Measurements from ENCODE around the gene PHPT1. TPM values are rescaled to one million over a fixed set of nuclear protein-coding genes. Genes with fewer than 3 reads are reported as not detected.

Gene PHPT1
- total RNA-seq, 1 experiment from 2014 or later, result 161 TPM

DNA sequence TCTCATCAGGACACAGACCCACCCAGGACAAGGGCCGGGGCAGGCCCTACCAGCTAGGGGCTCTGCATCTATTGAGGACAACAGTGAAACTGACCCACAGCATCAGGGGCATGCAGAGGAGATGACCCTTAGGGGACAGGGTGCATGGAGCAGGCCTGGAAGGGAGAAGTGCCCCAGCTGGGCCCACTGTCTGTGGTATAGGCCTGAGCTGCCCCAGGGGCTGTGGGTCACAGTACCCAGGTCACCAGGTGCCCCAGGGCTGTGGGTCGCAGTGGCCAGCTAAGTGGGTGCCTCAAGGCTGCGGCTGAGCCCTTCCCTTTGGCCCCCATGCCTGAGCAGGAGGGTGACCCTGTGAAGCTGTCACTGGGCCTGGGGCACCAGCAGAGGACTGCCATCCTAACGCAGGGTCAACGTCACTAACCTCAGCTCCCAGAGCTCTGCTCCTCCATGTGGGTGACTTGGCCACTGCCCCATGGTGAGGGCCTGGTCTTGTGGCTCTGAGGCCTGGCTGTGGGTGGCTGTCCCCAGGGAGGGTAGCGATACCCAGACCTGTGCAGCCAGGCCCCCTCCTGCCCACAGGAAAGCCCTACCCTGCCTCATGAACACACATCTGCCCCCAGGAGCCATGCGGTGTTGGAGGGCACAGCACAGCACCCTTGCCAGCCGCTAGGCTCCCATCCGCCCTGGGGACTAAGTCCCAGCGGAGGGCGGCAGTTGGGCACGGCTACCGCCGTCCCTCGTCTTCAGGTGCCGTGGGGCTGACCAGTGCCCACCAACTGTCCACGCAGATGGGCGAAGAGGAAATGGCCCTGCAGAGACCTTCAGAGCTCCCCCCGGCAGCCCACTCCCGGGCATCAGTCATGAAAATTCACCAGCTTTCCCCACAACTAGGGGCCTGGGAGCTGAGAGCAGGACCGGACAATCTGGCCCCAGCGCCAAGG lies 12.0 kb downstream of the PHPT1 start:
- H3K79me1 ChIP-seq (ENCODE audit: insufficient read depth, low read depth, low read length, poor library complexity, severe bottlenecking), result peaks cover 2% of the 10 kb centered on the region
- H2AFZ ChIP-seq (ENCODE audit: low read length), result no peak overlapping the region
- H2BK120ac ChIP-seq (ENCODE audit: low read depth, low read length, poor library complexity, severe bottlenecking), result no peak overlapping the region
- H3K27ac ChIP-seq (ENCODE audit: insufficient read length, low read depth, low read length), result no peak overlapping the region
- H3K4me1 ChIP-seq (ENCODE audit: insufficient read depth, low read length), result 0 out of 2 replicates have a peak, but pooled peaks cover 3% of the 10 kb centered on the region
- DNase-seq, result no peak
- WGBS (ENCODE audit: extremely low coverage, insufficient read length, low lambda C conversion rate), result no CpG with 5 or more reads among the region's 22 CpGs
- H4K8ac ChIP-seq (replicated peaks; ENCODE audit: insufficient read length, low read depth, low read length), result no peak overlapping the region
- H3K4ac ChIP-seq (ENCODE audit: low read depth, low read length), result no peak overlapping the region
- no peak overlapping the region for H3K4me2 ChIP-seq (ENCODE audit: insufficient read depth, insufficient read length, low read length)
- peaks cover 2% of the 10 kb centered on the region; the same call in 1 of the 2 replicates for H3K79me2 ChIP-seq (ENCODE audit: insufficient read depth, low read length)
- no peak overlapping the region for H2AK5ac ChIP-seq (ENCODE audit: insufficient read length, low read length)
- H3K9ac ChIP-seq (ENCODE audit: extremely low read depth, insufficient read length, low read length), result no peak overlapping the region
- H3K4me3 Mint-ChIP-seq, result no peak overlapping the region
- H3K56ac ChIP-seq (ENCODE audit: insufficient read length, low read depth, low read length), result no peak overlapping the region
- peaks cover 5 to 6% of the 10 kb centered on the region in 2 experiments for H3K4me1 Mint-ChIP-seq
- peaks cover 13 to 45% (median 37%) of the 10 kb centered on the region in 3 experiments for H3K36me3 Mint-ChIP-seq (ENCODE audit: insufficient read depth in 1 of 3, low read depth in 3 of 3)
- no peak overlapping the region for H2BK20ac ChIP-seq (ENCODE audit: low read depth, low read length, poor library complexity, severe bottlenecking)
- no peaks in the 10 kb centered on the region for H3K9me3 ChIP-seq (ENCODE audit: control insufficient read depth, low read depth, low read length)
- no peak overlapping the region for H3K18ac ChIP-seq (ENCODE audit: insufficient read length, low read depth, low read length)
- H4K5ac ChIP-seq (ENCODE audit: insufficient read length, low read depth, low read length), result no peak overlapping the region
- H2BK15ac ChIP-seq (ENCODE audit: low read depth, low read length), result no peak overlapping the region
- H2BK12ac ChIP-seq (ENCODE audit: insufficient read length, low read depth, low read length), result no peak overlapping the region
- no peaks in the 10 kb centered on the region; the same call in none of the 2 replicates for H3K27me3 Mint-ChIP-seq (ENCODE audit: low read depth)
- H4K20me1 ChIP-seq (ENCODE audit: control insufficient read depth, insufficient read depth, insufficient read length), result no peaks in the 10 kb centered on the region
- no peak overlapping the region; the same call in 1 of the 2 replicates for H3K14ac ChIP-seq (ENCODE audit: insufficient read depth, low read length)
- H3K27me3 ChIP-seq (ENCODE audit: insufficient read depth, low read length), result no peaks in the 10 kb centered on the region
- H3K9me3 Mint-ChIP-seq, result no peaks in the 10 kb centered on the region
- no peak overlapping the region for H2BK5ac ChIP-seq (ENCODE audit: insufficient read length, low read length)
- no peak overlapping the region for H4K91ac ChIP-seq (ENCODE audit: insufficient read length, low read depth, low read length)
- peaks cover 4% of the 10 kb centered on the region for H3K23me2 ChIP-seq (ENCODE audit: insufficient read length, low read depth, low read length, poor library complexity, severe bottlenecking)
- no peak overlapping the region for H3K27ac Mint-ChIP-seq
- no peak overlapping the region for H3K23ac ChIP-seq (ENCODE audit: insufficient read length, low read depth, low read length)
- H3T11ph ChIP-seq (ENCODE audit: low read length), result no peak overlapping the region
- TF ChIP-seq, protein P1, sequence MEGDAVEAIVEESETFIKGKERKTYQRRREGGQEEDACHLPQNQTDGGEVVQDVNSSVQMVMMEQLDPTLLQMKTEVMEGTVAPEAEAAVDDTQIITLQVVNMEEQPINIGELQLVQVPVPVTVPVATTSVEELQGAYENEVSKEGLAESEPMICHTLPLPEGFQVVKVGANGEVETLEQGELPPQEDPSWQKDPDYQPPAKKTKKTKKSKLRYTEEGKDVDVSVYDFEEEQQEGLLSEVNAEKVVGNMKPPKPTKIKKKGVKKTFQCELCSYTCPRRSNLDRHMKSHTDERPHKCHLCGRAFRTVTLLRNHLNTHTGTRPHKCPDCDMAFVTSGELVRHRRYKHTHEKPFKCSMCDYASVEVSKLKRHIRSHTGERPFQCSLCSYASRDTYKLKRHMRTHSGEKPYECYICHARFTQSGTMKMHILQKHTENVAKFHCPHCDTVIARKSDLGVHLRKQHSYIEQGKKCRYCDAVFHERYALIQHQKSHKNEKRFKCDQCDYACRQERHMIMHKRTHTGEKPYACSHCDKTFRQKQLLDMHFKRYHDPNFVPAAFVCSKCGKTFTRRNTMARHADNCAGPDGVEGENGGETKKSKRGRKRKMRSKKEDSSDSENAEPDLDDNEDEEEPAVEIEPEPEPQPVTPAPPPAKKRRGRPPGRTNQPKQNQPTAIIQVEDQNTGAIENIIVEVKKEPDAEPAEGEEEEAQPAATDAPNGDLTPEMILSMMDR (conservative IDR thresholded peaks at IDR 0.05), result no peak
